ENCODE measurements around the gene TATDN3. TPM values are rescaled to one million over a fixed set of nuclear protein-coding genes. Genes with fewer than 3 reads are reported as not detected.

Gene TATDN3
- polyA plus RNA-seq, 1 donor from 2014 or later: 72.0 TPM

GRCh38 chr1:212847549-212847948 lies 55.9 kb downstream of the TATDN3 start, which contains the start of gene SPATA45:
SPATA45 (minus strand) TSS chr1:212847649; CDS start chr1:212836149, 11,500 bp downstream.
- no peaks in the 10 kb centered on the region for H4K20me1 ChIP-seq (ENCODE audit: insufficient read depth)
- H3K9ac ChIP-seq (ENCODE audit: low read length): no peak within 1 kb of the TSS
- no peak for TF ChIP-seq EZH2 (IDR thresholded peaks at IDR 0.05; ENCODE audit: borderline replicate concordance, insufficient read depth, low read length, poor library complexity, severe bottlenecking)
- no peak for TF ChIP-seq TAF1 (IDR thresholded peaks at IDR 0.05; ENCODE audit: low read depth)
- TF ChIP-seq MXI1 (conservative IDR thresholded peaks at IDR 0.05; ENCODE audit: poor library complexity, severe bottlenecking): no peak
- TF ChIP-seq POLR2AphosphoS5 (IDR thresholded peaks at IDR 0.05): no peak
- no peak for TF ChIP-seq CTCF (IDR thresholded peaks at IDR 0.05; ENCODE audit: poor library complexity, severe bottlenecking)
- TF ChIP-seq EP300 (conservative IDR thresholded peaks at IDR 0.05; ENCODE audit: poor library complexity, severe bottlenecking): no peak
- no peak for TF ChIP-seq RAD21 (conservative IDR thresholded peaks at IDR 0.05)
- TF ChIP-seq SMC3 (conservative IDR thresholded peaks at IDR 0.05; ENCODE audit: poor library complexity): no peak
- no peak for TF ChIP-seq REST (IDR thresholded peaks at IDR 0.05; ENCODE audit: borderline replicate concordance)
- H3K9me2 ChIP-seq (ENCODE audit: insufficient read depth, low read length): no peaks in the 10 kb centered on the region
- H3K9me3 ChIP-seq (ENCODE audit: low read length): no peaks in the 10 kb centered on the region
- no peaks in the 10 kb centered on the region for H3K27me3 ChIP-seq (ENCODE audit: insufficient read depth, low read depth, low read length)
- no peak within 1 kb of the TSS for H2AFZ ChIP-seq (ENCODE audit: low read depth, low read length)
- no peaks in the 10 kb centered on the region for H3K36me3 ChIP-seq (ENCODE audit: insufficient read depth, low read length)
- no peaks in the 10 kb centered on the region for H3K79me2 ChIP-seq (replicated peaks; ENCODE audit: insufficient read depth, low read length)
- H3K4me2 ChIP-seq (ENCODE audit: low read length): no peak within 1 kb of the TSS
- H3K27ac ChIP-seq (ENCODE audit: low read length): no peak within 1 kb of the TSS
- no peak within 1 kb of the TSS for H3K4me3 ChIP-seq (ENCODE audit: low read length)
- no peaks in the 10 kb centered on the region for H3F3A ChIP-seq (ENCODE audit: insufficient read depth, low read length, poor library complexity, severe bottlenecking)

GRCh38 chr1:212852105-212852688 lies 60.5 kb downstream of the TATDN3 start:
- Histone ChIP-seq H4K20me1 (ENCODE audit: insufficient read depth) (no peaks in the 10 kb centered on the region), H3K9me2 (ENCODE audit: insufficient read depth, low read length) (no peaks in the 10 kb centered on the region), H3K79me2 (replicated peaks; ENCODE audit: insufficient read depth, low read length) (no peaks in the 10 kb centered on the region), H3K36me3 (ENCODE audit: insufficient read depth, low read length) (no peaks in the 10 kb centered on the region), H2AFZ (ENCODE audit: low read depth, low read length) (no peak overlapping the region), H3K4me3 (ENCODE audit: low read length) (no peak overlapping the region), H3K27ac (ENCODE audit: low read length) (no peak overlapping the region), H3K27me3 (ENCODE audit: insufficient read depth, low read depth, low read length) (no peaks in the 10 kb centered on the region), H3K9me3 (ENCODE audit: low read length) (no peaks in the 10 kb centered on the region), H3F3A (ENCODE audit: insufficient read depth, low read length, poor library complexity, severe bottlenecking) (no peaks in the 10 kb centered on the region), H3K4me2 (ENCODE audit: low read length) (no peak overlapping the region), H3K9ac (ENCODE audit: low read length) (no peak overlapping the region)
- no peak for TF ChIP-seq CTCF (IDR thresholded peaks at IDR 0.05; ENCODE audit: poor library complexity, severe bottlenecking)
- TF ChIP-seq MXI1 (conservative IDR thresholded peaks at IDR 0.05; ENCODE audit: poor library complexity, severe bottlenecking): no peak
- no peak for TF ChIP-seq REST (IDR thresholded peaks at IDR 0.05; ENCODE audit: borderline replicate concordance)
- no peak for TF ChIP-seq SMC3 (conservative IDR thresholded peaks at IDR 0.05; ENCODE audit: poor library complexity)

All from neural cell (in vitro differentiated cells).